OCI-LY1 (cell line): ENCODE measurements around the gene PIGT.

Experiments used
- EZH2 ChIP-seq: fragments of 200-600 bp; sonication (generic), shearing (Covaris generic); IDR thresholded peaks from 2 replicates; pipeline ENCODE4 v1.8.0; 2017; ENCODE audit warnings: borderline replicate concordance, mixed run types, mild to moderate bottlenecking, antibody characterized with exemption, low read length, moderate library complexity, mixed read lengths
- TF ChIP-seq, protein P1 (sequence below): fragments of 200-600 bp; sonication (generic), shearing (Covaris generic); IDR thresholded peaks from 2 replicates; pipeline ENCODE4 v1.5.1; 2017; ENCODE audit warnings: mild to moderate bottlenecking, antibody characterized with exemption, low read length, moderate library complexity, mixed read lengths

DNA sequence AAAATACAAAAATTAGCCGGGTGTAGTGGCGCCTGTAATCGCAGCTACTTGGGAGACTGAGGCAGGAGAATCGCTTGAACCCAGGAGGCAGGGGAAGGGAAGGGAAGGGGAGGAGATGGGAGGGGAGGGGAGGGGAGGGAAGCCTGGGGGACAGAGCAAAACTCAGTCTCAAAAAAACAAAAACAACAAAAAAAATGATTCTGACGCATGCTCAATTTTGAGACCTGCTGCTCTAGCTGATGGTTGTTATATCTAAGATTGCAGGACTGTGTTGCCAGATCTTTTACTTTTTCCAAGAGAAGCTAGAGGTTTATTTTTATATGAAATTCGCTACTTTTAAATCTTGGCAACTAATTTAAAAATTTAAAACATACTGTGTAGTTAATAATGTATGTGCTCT, 51.2 kb downstream of the PIGT start:
- TF ChIP-seq, protein P1, sequence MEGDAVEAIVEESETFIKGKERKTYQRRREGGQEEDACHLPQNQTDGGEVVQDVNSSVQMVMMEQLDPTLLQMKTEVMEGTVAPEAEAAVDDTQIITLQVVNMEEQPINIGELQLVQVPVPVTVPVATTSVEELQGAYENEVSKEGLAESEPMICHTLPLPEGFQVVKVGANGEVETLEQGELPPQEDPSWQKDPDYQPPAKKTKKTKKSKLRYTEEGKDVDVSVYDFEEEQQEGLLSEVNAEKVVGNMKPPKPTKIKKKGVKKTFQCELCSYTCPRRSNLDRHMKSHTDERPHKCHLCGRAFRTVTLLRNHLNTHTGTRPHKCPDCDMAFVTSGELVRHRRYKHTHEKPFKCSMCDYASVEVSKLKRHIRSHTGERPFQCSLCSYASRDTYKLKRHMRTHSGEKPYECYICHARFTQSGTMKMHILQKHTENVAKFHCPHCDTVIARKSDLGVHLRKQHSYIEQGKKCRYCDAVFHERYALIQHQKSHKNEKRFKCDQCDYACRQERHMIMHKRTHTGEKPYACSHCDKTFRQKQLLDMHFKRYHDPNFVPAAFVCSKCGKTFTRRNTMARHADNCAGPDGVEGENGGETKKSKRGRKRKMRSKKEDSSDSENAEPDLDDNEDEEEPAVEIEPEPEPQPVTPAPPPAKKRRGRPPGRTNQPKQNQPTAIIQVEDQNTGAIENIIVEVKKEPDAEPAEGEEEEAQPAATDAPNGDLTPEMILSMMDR, result no peak
- no peak for TF ChIP-seq EZH2
